Endothelial cell (in vitro differentiated cells): ENCODE results near the gene NEURL4. TPM values are rescaled to one million over a fixed set of nuclear protein-coding genes. Genes with fewer than 3 reads are reported as not detected.
A peak's percentile ranks its signal among the peaks of the same experiment; 100 is the strongest.

Experiments used
- DNase-seq: peaks from one replicate; pipeline ENCODE4 v3.0.0; 2021; ENCODE audit warnings: low spot score
- H3K27ac Mint-ChIP-seq: one replicate; pipeline ENCODE4 v1.8.0; 2021; ENCODE audit warnings: mixed read lengths, inconsistent platforms; ENCODE audit not compliant: unreplicated experiment
- H3K27me3 Mint-ChIP-seq: one replicate; pipeline ENCODE4 v1.8.0; 2021; ENCODE audit warnings: mild to moderate bottlenecking, moderate library complexity, mixed read lengths, inconsistent platforms; ENCODE audit not compliant: unreplicated experiment
- H3K36me3 Mint-ChIP-seq: one replicate; pipeline ENCODE4 v1.8.0; 2021; ENCODE audit warnings: mild to moderate bottlenecking, low read depth, mixed read lengths, inconsistent platforms; ENCODE audit not compliant: unreplicated experiment
- H3K4me1 Mint-ChIP-seq: one replicate; pipeline ENCODE4 v1.8.0; 2021; ENCODE audit warnings: mild to moderate bottlenecking, mixed read lengths, inconsistent platforms; ENCODE audit not compliant: unreplicated experiment
- H3K4me3 Mint-ChIP-seq: one replicate; pipeline ENCODE4 v1.8.0; 2021; ENCODE audit warnings: mild to moderate bottlenecking, mixed read lengths, inconsistent platforms; ENCODE audit not compliant: unreplicated experiment
- H3K9me3 Mint-ChIP-seq: one replicate; pipeline ENCODE4 v1.8.0; 2021; ENCODE audit warnings: mixed read lengths, inconsistent platforms; ENCODE audit not compliant: unreplicated experiment
- total RNA-seq: library from RNA; stranded (reverse); fragmentation: NEBNext Ultra II Directional; extraction: Animal tissue kit (Norgen Biotek cat#: 25700); gene quantifications from one replicate; pipeline ENCODE4 v1.2.1, GENCODE V29; 2021; ENCODE audit not compliant: unreplicated experiment
- TF ChIP-seq, protein P1 (sequence below): fragments of 200-600 bp; sonication (generic); IDR thresholded peaks from one replicate; pipeline ENCODE4 v1.5.0; 2021; ENCODE audit warnings: antibody characterized with exemption; ENCODE audit not compliant: unreplicated experiment

The NEURL4 gene
- total RNA-seq, 1 donor from 2014 or later: 55.7 TPM

- peaks cover 44% of the 10 kb centered on the region for H3K4me1 Mint-ChIP-seq
- H3K36me3 Mint-ChIP-seq: peaks cover 49% of the 10 kb centered on the region
- no peak for DNase-seq
- H3K9me3 Mint-ChIP-seq: no peaks in the 10 kb centered on the region
- TF ChIP-seq, protein P1, sequence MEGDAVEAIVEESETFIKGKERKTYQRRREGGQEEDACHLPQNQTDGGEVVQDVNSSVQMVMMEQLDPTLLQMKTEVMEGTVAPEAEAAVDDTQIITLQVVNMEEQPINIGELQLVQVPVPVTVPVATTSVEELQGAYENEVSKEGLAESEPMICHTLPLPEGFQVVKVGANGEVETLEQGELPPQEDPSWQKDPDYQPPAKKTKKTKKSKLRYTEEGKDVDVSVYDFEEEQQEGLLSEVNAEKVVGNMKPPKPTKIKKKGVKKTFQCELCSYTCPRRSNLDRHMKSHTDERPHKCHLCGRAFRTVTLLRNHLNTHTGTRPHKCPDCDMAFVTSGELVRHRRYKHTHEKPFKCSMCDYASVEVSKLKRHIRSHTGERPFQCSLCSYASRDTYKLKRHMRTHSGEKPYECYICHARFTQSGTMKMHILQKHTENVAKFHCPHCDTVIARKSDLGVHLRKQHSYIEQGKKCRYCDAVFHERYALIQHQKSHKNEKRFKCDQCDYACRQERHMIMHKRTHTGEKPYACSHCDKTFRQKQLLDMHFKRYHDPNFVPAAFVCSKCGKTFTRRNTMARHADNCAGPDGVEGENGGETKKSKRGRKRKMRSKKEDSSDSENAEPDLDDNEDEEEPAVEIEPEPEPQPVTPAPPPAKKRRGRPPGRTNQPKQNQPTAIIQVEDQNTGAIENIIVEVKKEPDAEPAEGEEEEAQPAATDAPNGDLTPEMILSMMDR: no peak
- H3K27me3 Mint-ChIP-seq: peaks cover 25% of the 10 kb centered on the region
- peak overlapping the region; percentile 72 for H3K27ac Mint-ChIP-seq
- peak overlapping the region; percentile 96 for H3K4me3 Mint-ChIP-seq
These were observed 19.5 kb downstream of the NEURL4 start for GRCh38 chr17:7309628-7310027.

DNA sequence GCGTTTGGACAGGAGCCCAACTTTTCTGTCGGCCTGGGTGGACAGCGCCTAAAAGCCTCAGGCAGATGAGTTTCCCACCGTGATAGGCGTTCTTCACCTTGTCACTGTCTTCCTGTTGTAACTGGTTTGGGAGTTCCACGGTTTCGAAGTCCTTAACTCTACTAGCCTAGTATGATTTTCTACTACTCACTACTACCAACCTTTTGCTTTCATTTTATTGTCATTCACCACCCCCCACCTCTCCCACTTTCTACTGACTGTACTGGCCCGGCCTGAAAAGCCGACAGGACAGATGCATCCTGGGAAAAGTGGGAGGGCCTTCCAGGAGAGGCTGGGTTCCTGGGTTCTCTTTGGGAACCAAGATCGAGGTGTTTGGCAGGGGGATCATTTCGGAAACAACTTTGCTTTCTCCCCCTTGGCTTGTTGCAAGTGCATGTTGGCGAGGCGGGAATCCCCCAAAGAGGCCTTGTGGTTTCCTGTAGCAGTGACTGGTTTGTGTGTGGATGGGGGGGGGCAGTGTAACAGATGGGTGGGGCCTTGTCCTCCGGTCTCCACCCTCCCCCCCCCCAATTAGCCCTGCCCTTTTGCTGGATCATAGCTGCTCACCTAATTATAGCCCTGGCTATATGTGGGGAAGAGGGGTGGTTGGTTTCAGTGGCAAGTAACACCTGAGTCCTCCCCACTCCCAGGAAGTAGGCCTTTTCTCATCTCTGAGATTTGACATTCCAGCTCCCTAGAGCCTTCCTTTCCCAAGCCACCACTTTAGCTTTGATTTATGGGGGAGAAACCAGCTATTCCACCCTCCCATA lies 20.3 kb downstream of the NEURL4 start:
- Mint-ChIP-seq H3K36me3 (peaks cover 41% of the 10 kb centered on the region), H3K9me3 (no peaks in the 10 kb centered on the region), H3K27ac (peak overlapping the region; percentile 86), H3K4me3 (peak overlapping the region; percentile 96), H3K27me3 (peaks cover 22% of the 10 kb centered on the region), H3K4me1 (peaks cover 37% of the 10 kb centered on the region)
- TF ChIP-seq, protein P1: no peak
- peak; percentile 67 for DNase-seq

GRCh38 chr17:7307686-7308624 lies 21.2 kb downstream of the NEURL4 start:
- Mint-ChIP-seq H3K4me1 (peaks cover 34% of the 10 kb centered on the region), H3K36me3 (peaks cover 34% of the 10 kb centered on the region)

GRCh38 chr17:7306911-7307685 lies 22.0 kb downstream of the NEURL4 start, which contains the start of gene EIF5A:
Gene EIF5A (plus strand): TSS chr17:7307628. CDS start chr17:7309636, 2,008 bp downstream.
- H3K36me3 Mint-ChIP-seq: peaks cover 29% of the 10 kb centered on the region
- TF ChIP-seq, protein P1: no peak
- no peaks in the 10 kb centered on the region for H3K9me3 Mint-ChIP-seq
- H3K4me1 Mint-ChIP-seq: peaks cover 29% of the 10 kb centered on the region
- H3K27me3 Mint-ChIP-seq: peaks cover 19% of the 10 kb centered on the region
- peak; percentile 100 for DNase-seq
- H3K4me3 Mint-ChIP-seq: peak within 1 kb of the TSS; percentile 96
- H3K27ac Mint-ChIP-seq: peak within 1 kb of the TSS; percentile 92

More at GRCh38 chr17:7307686-7308624, 21.2 kb downstream of the NEURL4 start:
- H3K27ac Mint-ChIP-seq: peak overlapping the region; percentile 92
- TF ChIP-seq, protein P1: no peak
- H3K9me3 Mint-ChIP-seq: no peaks in the 10 kb centered on the region
- peak; percentile 58 for DNase-seq
- peak overlapping the region; percentile 96 for H3K4me3 Mint-ChIP-seq
- peaks cover 22% of the 10 kb centered on the region for H3K27me3 Mint-ChIP-seq
